Muscle of arm (tissue), 14 donors: ENCODE data around the gene USP46. TPM values are rescaled to one million over a fixed set of nuclear protein-coding genes. Genes with fewer than 3 reads are reported as not detected.

Experiments used
- DNase-seq: peaks from one replicate; pipeline ENCODE4 v3.0.0-alpha.2; 2013
- long read RNA-seq, 11 donors: transcript quantifications; one replicate each; lab custom pipeline, GENCODE V29; 2026
- polyA plus RNA-seq, 12 donors: library from polyadenylated mRNA; unstranded; fragments of 120-200 nt; gene quantifications; one replicate each; pipeline ENCODE4 v1.2.1, GENCODE V29; 2013; ENCODE audit not compliant: insufficient read length in 12 of 12

Gene USP46
- polyA plus RNA-seq = 10 to 100 TPM in 11 of 12 donors, not detected in 1; 23.0 to 42.0 (median 29.4) TPM
- long read RNA-seq, donor 1, full-length matches to known transcripts = 1 of 1 reads
- long read RNA-seq, donor 1, partial matches to known transcripts = 0 of 1 reads
- long read RNA-seq, donor 1, other reads (novel, unspliced or antisense) = 0 of 1 reads
- long read RNA-seq, donor 2, full-length matches to known transcripts = 4 of 9 reads
- long read RNA-seq, donor 2, partial matches to known transcripts = 0 of 9 reads
- long read RNA-seq, donor 2, other reads (novel, unspliced or antisense) = 5 of 9 reads
- long read RNA-seq, donor 3 = 0 reads
- long read RNA-seq, donor 4, full-length matches to known transcripts = 3 of 3 reads
- long read RNA-seq, donor 4, partial matches to known transcripts = 0 of 3 reads
- long read RNA-seq, donor 4, other reads (novel, unspliced or antisense) = 0 of 3 reads
- long read RNA-seq, donor 5, full-length matches to known transcripts = 6 of 6 reads
- long read RNA-seq, donor 5, partial matches to known transcripts = 0 of 6 reads
- long read RNA-seq, donor 5, other reads (novel, unspliced or antisense) = 0 of 6 reads
- long read RNA-seq, donor 6, full-length matches to known transcripts = 5 of 18 reads
- long read RNA-seq, donor 6, partial matches to known transcripts = 13 of 18 reads
- long read RNA-seq, donor 6, other reads (novel, unspliced or antisense) = 0 of 18 reads
- long read RNA-seq, donor 7, full-length matches to known transcripts = 1 of 1 reads
- long read RNA-seq, donor 7, partial matches to known transcripts = 0 of 1 reads
- long read RNA-seq, donor 7, other reads (novel, unspliced or antisense) = 0 of 1 reads
- long read RNA-seq, donor 8, full-length matches to known transcripts = 8 of 8 reads
- long read RNA-seq, donor 8, partial matches to known transcripts = 0 of 8 reads
- long read RNA-seq, donor 8, other reads (novel, unspliced or antisense) = 0 of 8 reads
- long read RNA-seq, donor 9, full-length matches to known transcripts = 2 of 2 reads
- long read RNA-seq, donor 9, partial matches to known transcripts = 0 of 2 reads
- long read RNA-seq, donor 9, other reads (novel, unspliced or antisense) = 0 of 2 reads
- long read RNA-seq, donor 10, full-length matches to known transcripts = 7 of 7 reads
- long read RNA-seq, donor 10, partial matches to known transcripts = 0 of 7 reads
- long read RNA-seq, donor 10, other reads (novel, unspliced or antisense) = 0 of 7 reads
- long read RNA-seq, donor 11, full-length matches to known transcripts = 2 of 2 reads
- long read RNA-seq, donor 11, partial matches to known transcripts = 0 of 2 reads
- long read RNA-seq, donor 11, other reads (novel, unspliced or antisense) = 0 of 2 reads

GRCh38 chr4:52659001-52659721, at the start of gene USP46:
TSS of gene USP46 (minus strand) at chr4:52659301. CDS start at chr4:52659150, 151 bp downstream.
- peak; percentile 79 for DNase-seq

DNA sequence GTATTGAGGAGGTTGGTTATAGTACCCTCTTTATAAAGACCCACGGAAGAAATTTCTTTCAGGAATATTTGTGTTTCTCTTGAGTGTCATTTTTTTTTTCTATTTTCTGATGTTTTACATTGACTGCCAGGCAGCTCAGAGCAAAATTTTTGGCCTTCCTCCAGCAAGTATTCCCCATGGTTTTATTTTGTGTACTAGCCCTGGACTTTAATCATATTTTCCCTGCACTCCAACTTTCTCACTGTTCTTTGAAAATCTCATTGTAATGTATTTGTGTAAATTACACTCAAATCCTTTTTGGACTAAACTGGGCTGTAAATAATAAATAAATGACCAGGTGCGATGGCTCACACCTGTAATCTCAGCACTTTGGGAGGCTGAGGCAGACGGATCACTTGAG, 45.6 kb upstream of the USP46 start:
- no peak for DNase-seq

GRCh38 chr4:52704133-52704532, 45.0 kb upstream of the USP46 start:
- DNase-seq = no peak

- DNase-seq = no peak
Observed at GRCh38 chr4:52701207-52701606, 42.1 kb upstream of the USP46 start.

GRCh38 chr4:52694936-52695335, 35.8 kb upstream of the USP46 start:
- no peak for DNase-seq

DNA sequence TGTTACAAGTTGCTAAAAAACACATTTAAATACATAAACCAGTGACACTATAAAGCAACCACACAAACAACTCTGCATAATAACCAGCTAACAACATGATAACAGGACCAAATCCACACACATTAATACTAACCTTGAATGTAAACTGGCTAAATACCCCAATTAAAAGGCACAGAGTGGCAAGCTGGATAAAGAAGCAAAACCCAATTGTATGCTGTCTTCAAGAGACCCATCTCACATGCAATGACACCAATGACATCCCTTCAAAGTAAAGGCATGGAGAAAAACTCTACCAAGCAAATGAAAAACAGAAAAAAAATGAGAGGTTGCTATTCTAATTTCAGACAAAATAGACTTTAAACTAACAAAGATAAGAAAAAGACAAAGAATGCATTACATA, 34.4 kb upstream of the USP46 start:
- DNase-seq = no peak

DNA sequence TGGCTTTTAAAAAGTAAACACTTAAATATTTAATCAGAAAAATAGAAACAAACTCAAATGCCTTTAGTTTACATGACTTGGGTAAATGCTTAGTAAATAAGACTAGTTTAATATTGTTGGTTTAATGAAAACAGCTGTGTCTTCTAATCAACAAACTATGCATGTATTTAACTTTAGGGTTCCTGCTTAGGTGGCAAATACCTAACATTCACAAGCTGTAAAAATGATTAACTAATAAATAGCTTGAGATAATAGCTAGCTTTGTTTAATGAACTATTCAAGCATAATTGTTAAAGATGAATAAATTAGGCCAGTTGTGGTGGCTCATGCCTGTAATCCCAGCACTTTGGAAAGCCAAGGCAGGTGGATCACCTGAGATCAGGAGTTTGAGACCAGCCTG, 30.0 kb upstream of the USP46 start:
- DNase-seq = no peak

DNA sequence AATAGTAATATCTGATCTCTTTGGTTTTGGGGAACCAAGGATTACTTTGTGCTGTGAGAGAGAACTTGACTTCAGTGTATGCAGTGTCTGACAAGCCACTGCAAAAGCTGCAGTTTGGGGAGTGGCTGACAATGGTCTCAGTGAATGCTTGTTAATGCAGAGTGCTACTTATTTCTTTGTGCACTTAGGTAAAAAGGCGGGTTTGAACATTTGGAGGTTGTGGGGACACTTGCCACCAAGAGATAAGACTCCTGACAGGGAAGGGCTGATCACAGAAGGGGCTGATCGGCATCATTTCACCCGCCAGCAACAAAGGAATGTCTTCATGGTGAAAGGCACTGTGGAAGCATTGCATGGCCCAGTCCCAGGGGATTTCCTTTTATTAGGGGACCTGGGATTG, 28.6 kb upstream of the USP46 start:
- DNase-seq = no peak

- no peak for DNase-seq
Observed at GRCh38 chr4:52685316-52685715, 26.2 kb upstream of the USP46 start.

- no peak for DNase-seq
Observed at GRCh38 chr4:52684896-52685295, 25.8 kb upstream of the USP46 start.

GRCh38 chr4:52680381-52680780, 21.3 kb upstream of the USP46 start:
- no peak for DNase-seq

GRCh38 chr4:52676536-52676935, 17.4 kb upstream of the USP46 start:
- DNase-seq = no peak

DNA sequence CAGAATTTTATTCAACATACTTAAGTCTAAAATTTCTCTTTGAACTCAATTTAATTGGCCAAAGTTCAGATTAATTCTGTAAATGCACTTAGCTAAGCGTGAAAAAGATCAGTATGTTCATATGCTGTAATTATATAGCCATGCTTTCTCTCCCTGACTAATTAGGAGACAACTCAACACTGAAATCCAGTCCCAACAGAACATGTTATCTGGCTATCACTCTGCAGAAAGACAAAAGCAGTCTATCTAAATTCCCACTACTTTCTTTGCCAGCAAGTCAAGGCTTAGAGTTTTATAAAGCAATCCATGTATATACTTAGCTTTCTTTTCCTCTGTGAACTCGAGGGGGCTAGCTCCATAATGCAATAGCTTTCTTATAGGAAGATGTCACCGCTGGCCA, 16.0 kb upstream of the USP46 start:
- no peak for DNase-seq

GRCh38 chr4:52670739-52671138, 11.6 kb upstream of the USP46 start:
- DNase-seq = no peak

DNA sequence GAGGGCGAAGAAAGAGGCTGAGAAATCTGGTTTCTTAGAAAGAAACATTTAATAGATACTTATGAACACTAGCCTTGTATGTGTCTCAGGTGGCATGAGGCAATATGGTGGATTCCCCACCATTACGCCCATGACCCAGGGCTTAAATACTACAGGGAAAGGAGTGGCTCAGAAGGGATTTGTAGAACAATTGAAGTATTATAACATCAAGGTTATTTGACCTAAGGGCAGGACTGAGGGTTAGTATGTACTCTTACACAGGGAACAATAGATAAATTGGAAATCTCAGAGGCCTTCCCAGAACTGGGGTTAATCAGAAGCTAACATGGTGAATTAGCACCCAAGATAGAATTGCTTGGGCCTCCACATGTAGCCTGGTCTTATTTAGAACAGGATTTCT, 11.0 kb upstream of the USP46 start:
- no peak for DNase-seq

DNA sequence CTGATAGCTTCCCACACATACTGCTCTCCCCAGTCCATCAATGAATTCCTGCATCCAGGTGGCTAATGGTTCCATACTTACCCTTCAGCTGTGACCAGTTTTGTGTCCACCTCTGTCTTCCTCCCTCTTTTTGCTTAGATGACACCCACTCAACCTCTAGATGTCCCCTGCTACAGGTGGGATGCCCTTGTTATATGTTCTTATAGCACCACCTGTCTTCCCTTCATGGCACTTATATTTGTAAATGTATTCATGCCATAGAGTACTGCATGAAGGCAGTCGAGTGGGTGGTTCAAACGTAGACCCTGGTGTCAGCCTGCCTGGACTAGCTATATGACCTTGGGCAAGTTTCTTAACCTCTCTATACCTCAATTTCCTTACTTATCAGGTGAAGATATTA, 6.5 kb upstream of the USP46 start:
- no peak for DNase-seq

DNA sequence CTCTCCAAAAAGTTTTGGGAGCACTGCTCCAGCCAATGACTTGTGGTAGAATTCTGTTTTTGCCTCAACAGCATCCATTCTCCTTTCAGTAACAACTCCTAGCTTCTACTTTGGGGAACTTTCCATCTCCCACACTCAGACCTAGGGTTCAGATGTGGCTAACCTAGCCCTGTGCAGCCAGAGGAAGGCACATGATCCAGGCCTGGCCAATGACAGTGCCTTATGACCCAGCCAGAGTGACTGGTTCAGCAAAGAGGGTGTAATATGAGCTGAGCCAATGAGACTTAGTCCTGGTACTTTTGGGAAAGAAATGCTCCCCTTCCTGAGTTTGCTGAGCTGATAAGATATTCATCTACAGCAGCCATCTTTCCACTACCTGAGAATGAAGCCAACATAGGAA, 5.4 kb upstream of the USP46 start:
- no peak for DNase-seq

- DNase-seq = no peak
Observed at GRCh38 chr4:52661966-52662690, 3.0 kb upstream of the USP46 start.

GRCh38 chr4:52660643-52661042, 1.5 kb upstream of the USP46 start:
- no peak for DNase-seq

DNA sequence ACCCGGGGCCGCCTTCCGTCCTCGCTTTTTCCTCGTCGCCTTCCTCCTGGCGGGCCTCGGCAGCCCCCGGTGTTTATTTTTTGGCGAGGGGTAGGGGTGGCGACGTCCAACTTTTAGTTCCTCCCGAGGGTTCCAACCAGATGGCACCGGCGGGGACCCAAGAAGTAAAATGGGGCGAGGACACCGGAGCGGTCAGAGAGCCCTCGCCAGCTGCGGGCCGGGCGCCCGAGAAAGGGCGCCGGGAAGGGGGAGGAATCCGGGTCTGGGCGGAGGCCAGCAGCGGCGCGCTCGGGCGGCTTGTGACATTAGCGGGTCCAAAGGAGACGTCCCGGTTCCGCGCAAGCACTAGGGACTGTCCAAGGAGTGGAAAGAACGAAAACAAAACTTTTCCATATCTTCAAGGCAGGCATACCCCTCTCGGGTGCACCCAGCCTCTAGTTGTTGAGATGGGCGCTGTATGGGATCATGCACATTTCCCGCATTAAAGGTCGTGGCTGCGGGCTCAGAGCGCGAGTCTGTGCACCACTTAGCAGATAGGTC, 691 bp upstream of the USP46 start:
- peak; percentile 48 for DNase-seq
